DND-41 (cell line): ENCODE measurements around the gene ITPRID1.

Source experiments
- CTCF ChIP-seq: IDR thresholded peaks from 2 replicates; pipeline ENCODE4 v1.5.1; 2012; ENCODE audit warnings: borderline replicate concordance, low read length, moderate library complexity, mild to moderate bottlenecking; ENCODE audit not compliant: poor library complexity, severe bottlenecking; ENCODE audit errors: extremely low read depth
- EZH2 ChIP-seq: IDR thresholded peaks from 3 replicates; pipeline ENCODE4 v1.6.1; 2012; ENCODE audit warnings: borderline replicate concordance, low read depth, mild to moderate bottlenecking, moderate library complexity, low read length, inconsistent platforms; ENCODE audit not compliant: severe bottlenecking

- TF ChIP-seq EZH2 (no peak), CTCF (no peak)
Observed at GRCh38 chr7:31466036-31466435, 47.9 kb upstream of the ITPRID1 start.
